ENCODE results near the gene EGR1.

GRCh38 chr5:138438724-138439476, 26.4 kb upstream of the EGR1 start, which contains the start of gene REEP2:
- no peak for TF ChIP-seq POLR2A (IDR thresholded peaks at IDR 0.05; ENCODE audit: low read depth, low read length)
- TF ChIP-seq POLR2AphosphoS5 (IDR thresholded peaks at IDR 0.05; ENCODE audit: low read depth, low read length): no peak
- TF ChIP-seq TAF1 (IDR thresholded peaks at IDR 0.05; ENCODE audit: borderline replicate concordance, low read depth, low read length): no peak

Measured in GM12892 (cell line).